Measurements from ENCODE around the gene VPS35L. TPM values are rescaled to one million over a fixed set of nuclear protein-coding genes. Genes with fewer than 3 reads are reported as not detected.

Gene VPS35L
- total RNA-seq, 1 donor from 2014 or later: 45.0 TPM

- Histone ChIP-seq H3K4me1 (ENCODE audit: insufficient read depth, low read length) (no peaks in the 10 kb centered on the region), H3K79me2 (ENCODE audit: insufficient read depth, low read length) (peaks cover 24% of the 10 kb centered on the region), H3K4me2 (ENCODE audit: low read length) (no peak overlapping the region), H3K4me3 (ENCODE audit: insufficient read depth, low read depth, low read length) (no peak overlapping the region), H3K36me3 (ENCODE audit: insufficient read depth, low read length) (no peaks in the 10 kb centered on the region), H2AFZ (ENCODE audit: low read depth, low read length) (no peak overlapping the region), H3K27ac (ENCODE audit: low read depth, low read length) (no peak overlapping the region), H3K27me3 (ENCODE audit: insufficient read depth, low read length) (no peaks in the 10 kb centered on the region), H4K20me1 (ENCODE audit: insufficient read depth, low read length) (no peaks in the 10 kb centered on the region), H3K9me3 (ENCODE audit: insufficient read depth, low read depth, low read length) (no peaks in the 10 kb centered on the region), H3K9ac (ENCODE audit: low read length) (no peak overlapping the region)
- Mint-ChIP-seq H3K9me3 (ENCODE audit: unreplicated experiment) (no peaks in the 10 kb centered on the region), H3K36me3 (ENCODE audit: low read depth, unreplicated experiment) (peaks cover 8% of the 10 kb centered on the region), H3K27me3 (ENCODE audit: low read depth, unreplicated experiment) (no peaks in the 10 kb centered on the region), H3K4me3 (ENCODE audit: unreplicated experiment) (no peak overlapping the region), H3K27ac (ENCODE audit: unreplicated experiment) (no peak overlapping the region), H3K4me1 (ENCODE audit: low read depth, unreplicated experiment) (peaks cover 8% of the 10 kb centered on the region)
- no peak for FAIRE-seq
- TF ChIP-seq EZH2 (IDR thresholded peaks at IDR 0.05; ENCODE audit: insufficient read depth, low read length) (no peak), CTCF (IDR thresholded peaks at IDR 0.05; ENCODE audit: insufficient read depth, low read depth, low read length) (no peak)
- DNase-seq (ENCODE audit: low read depth): no peak
Measured at GRCh38 chr16:19528666-19529065, 26.8 kb upstream of the VPS35L start.

- FAIRE-seq (no peak), DNase-seq (ENCODE audit: low read depth) (no peak)
- peaks cover 3% of the 10 kb centered on the region for H3K4me1 Mint-ChIP-seq (ENCODE audit: low read depth, unreplicated experiment)
- no peak for TF ChIP-seq CTCF (IDR thresholded peaks at IDR 0.05; ENCODE audit: insufficient read depth, low read depth, low read length)
- TF ChIP-seq EZH2 (IDR thresholded peaks at IDR 0.05; ENCODE audit: insufficient read depth, low read length): no peak
- Histone ChIP-seq H3K4me2 (ENCODE audit: low read length) (no peak overlapping the region), H3K27ac (ENCODE audit: low read depth, low read length) (no peak overlapping the region), H3K9me3 (ENCODE audit: insufficient read depth, low read depth, low read length) (no peaks in the 10 kb centered on the region), H2AFZ (ENCODE audit: low read depth, low read length) (no peak overlapping the region), H3K36me3 (ENCODE audit: insufficient read depth, low read length) (no peaks in the 10 kb centered on the region), H3K9ac (ENCODE audit: low read length) (no peak overlapping the region), H4K20me1 (ENCODE audit: insufficient read depth, low read length) (no peaks in the 10 kb centered on the region), H3K79me2 (ENCODE audit: insufficient read depth, low read length) (no peaks in the 10 kb centered on the region), H3K27me3 (ENCODE audit: insufficient read depth, low read length) (no peaks in the 10 kb centered on the region), H3K4me3 (ENCODE audit: insufficient read depth, low read depth, low read length) (no peak overlapping the region), H3K4me1 (ENCODE audit: insufficient read depth, low read length) (no peaks in the 10 kb centered on the region)
- H3K9me3 Mint-ChIP-seq (ENCODE audit: unreplicated experiment): no peaks in the 10 kb centered on the region
- H3K27me3 Mint-ChIP-seq (ENCODE audit: low read depth, unreplicated experiment): no peaks in the 10 kb centered on the region
- H3K4me3 Mint-ChIP-seq (ENCODE audit: unreplicated experiment): no peak overlapping the region
- H3K27ac Mint-ChIP-seq (ENCODE audit: unreplicated experiment): no peak overlapping the region
- peaks cover 9% of the 10 kb centered on the region for H3K36me3 Mint-ChIP-seq (ENCODE audit: low read depth, unreplicated experiment)
Measured at GRCh38 chr16:19532601-19533000, 22.9 kb upstream of the VPS35L start.

- Histone ChIP-seq H2AFZ (ENCODE audit: low read depth, low read length) (no peak overlapping the region), H3K4me1 (ENCODE audit: insufficient read depth, low read length) (no peaks in the 10 kb centered on the region), H4K20me1 (ENCODE audit: insufficient read depth, low read length) (no peaks in the 10 kb centered on the region), H3K9ac (ENCODE audit: low read length) (no peak overlapping the region), H3K4me3 (ENCODE audit: insufficient read depth, low read depth, low read length) (no peak overlapping the region), H3K79me2 (ENCODE audit: insufficient read depth, low read length) (no peaks in the 10 kb centered on the region), H3K36me3 (ENCODE audit: insufficient read depth, low read length) (peaks cover 6% of the 10 kb centered on the region), H3K9me3 (ENCODE audit: insufficient read depth, low read depth, low read length) (no peaks in the 10 kb centered on the region), H3K27me3 (ENCODE audit: insufficient read depth, low read length) (no peaks in the 10 kb centered on the region), H3K27ac (ENCODE audit: low read depth, low read length) (no peak overlapping the region), H3K4me2 (ENCODE audit: low read length) (no peak overlapping the region)
- no peak overlapping the region for H3K27ac Mint-ChIP-seq (ENCODE audit: unreplicated experiment)
- DNase-seq (ENCODE audit: low read depth) (no peak), FAIRE-seq (no peak)
- H3K27me3 Mint-ChIP-seq (ENCODE audit: low read depth, unreplicated experiment): no peaks in the 10 kb centered on the region
- no peak overlapping the region for H3K4me3 Mint-ChIP-seq (ENCODE audit: unreplicated experiment)
- peaks cover 2% of the 10 kb centered on the region for H3K9me3 Mint-ChIP-seq (ENCODE audit: unreplicated experiment)
- peaks cover 22% of the 10 kb centered on the region for H3K36me3 Mint-ChIP-seq (ENCODE audit: low read depth, unreplicated experiment)
- no peak for TF ChIP-seq EZH2 (IDR thresholded peaks at IDR 0.05; ENCODE audit: insufficient read depth, low read length)
- TF ChIP-seq CTCF (IDR thresholded peaks at IDR 0.05; ENCODE audit: insufficient read depth, low read depth, low read length): no peak
- no peaks in the 10 kb centered on the region for H3K4me1 Mint-ChIP-seq (ENCODE audit: low read depth, unreplicated experiment)
Measured at GRCh38 chr16:19540241-19540970, 15.1 kb upstream of the VPS35L start.

Data from astrocyte (in vitro differentiated cells and primary cell).